ENCODE data around the gene HMOX2. TPM values are rescaled to one million over a fixed set of nuclear protein-coding genes. Genes with fewer than 3 reads are reported as not detected.

Gene HMOX2
- polyA plus RNA-seq, 2 of the 4 experiments (the other 2 are of a cell fraction): 35.4 to 47.7 TPM

GRCh38 chr16:4474192-4474961, 1.8 kb upstream of the HMOX2 start, which contains the start of gene NMRAL1:
Gene NMRAL1, minus strand, starts transcription at chr16:4474625. Its CDS starts 493 bp downstream, at chr16:4474132.
- peak within 1 kb of the TSS; percentile 72 for H3K4me3 ChIP-seq
- peaks cover 27% of the 10 kb centered on the region for H3K4me1 ChIP-seq
- ChIA-PET POLR2A (interaction anchor here (1.7 kb wide), 1 partner anchor 33 kb away, joined by 5 read pairs; no protein-coding TSS in a partner anchor), CTCF (interaction anchor here (0.6 to 3.1 kb wide), 7 partner anchors 17 to 74 kb away, joined by 3 to 12 read pairs (median 4); no protein-coding TSS in a partner anchor)
- FAIRE-seq (no peak), ATAC-seq (peak; percentile 73 to 83), DNase-seq (ENCODE audit: low read depth in 1 of 2, low spot score in 1 of 2) (peak; percentile 88 to 94)
- H3K9me3 ChIP-seq: peaks cover 4% of the 10 kb centered on the region; the same call in 1 of the 3 replicates
- H3K4me2 ChIP-seq: peak within 1 kb of the TSS; percentile 94
- H3K27ac ChIP-seq: peak within 1 kb of the TSS; percentile 87 to 93
- 7% methylated on average over 19 of the region's 60 CpGs for WGBS (ENCODE audit: missing lambda C conversion rate)
- TF ChIP-seq MYC (IDR thresholded peaks at IDR 0.05; ENCODE audit: borderline replicate concordance, low read length) (peak; percentile 82), CHD2 (IDR thresholded peaks at IDR 0.05; ENCODE audit: low read length, partially characterized antibody) (peak; percentile 91), RAD21 (conservative IDR thresholded peaks at IDR 0.05 in 1 of 2, IDR thresholded peaks at IDR 0.05 in 1 of 2) (no peak), KDM1A (IDR thresholded peaks at IDR 0.05; ENCODE audit: low read depth) (no peak), JUN (IDR thresholded peaks at IDR 0.05) (peak; percentile 15 to 57; a peak in 2 of 5 replicates), BCL3 (IDR thresholded peaks at IDR 0.05) (peak; percentile 59; the same call in 2 of the 3 replicates), RNF2 (IDR thresholded peaks at IDR 0.05; ENCODE audit: borderline replicate concordance, low read depth) (peak; percentile 75; the same call in 1 of the 2 replicates), ZNF302 (CRISPR knock-in tag; IDR thresholded peaks at IDR 0.05) (0 out of 2 replicates have a peak, but pooled peaks have one; percentile 18), E2F6 (IDR thresholded peaks at IDR 0.05; ENCODE audit: borderline replicate concordance, low read depth) (peak; percentile 98), MAFK (IDR thresholded peaks at IDR 0.05; ENCODE audit: partially characterized antibody) (no peak), MAX (IDR thresholded peaks at IDR 0.05) (peak; percentile 100), GATA3 (IDR thresholded peaks at IDR 0.05; ENCODE audit: borderline replicate concordance) (peak; percentile 40; the same call in 1 of the 2 replicates), CEBPB (IDR thresholded peaks at IDR 0.05) (no peak; a peak in 1 of 4 replicates), TFCP2L1 (CRISPR knock-in tag; IDR thresholded peaks at IDR 0.05) (no peak), HOXB13 (CRISPR knock-in tag; IDR thresholded peaks at IDR 0.05; ENCODE audit: low read depth) (0 out of 2 replicates have a peak, but pooled peaks have one; percentile 78), REST (IDR thresholded peaks at IDR 0.05) (peak; percentile 92), EHF (CRISPR knock-in tag; IDR thresholded peaks at IDR 0.05) (peak; percentile 83; the same call in 1 of the 2 replicates), POLR2A (IDR thresholded peaks at IDR 0.05; ENCODE audit: low read length) (peak; percentile 70), BHLHE40 (IDR thresholded peaks at IDR 0.05; ENCODE audit: low read depth, low read length) (peak; percentile 98), ESRRA (IDR thresholded peaks at IDR 0.05; ENCODE audit: borderline replicate concordance, low read length) (no peak), HOXB5 (CRISPR knock-in tag; IDR thresholded peaks at IDR 0.05) (peak; percentile 74; the same call in 1 of the 2 replicates), CBX8 (IDR thresholded peaks at IDR 0.05) (no peak), PHF8 (IDR thresholded peaks at IDR 0.05; ENCODE audit: borderline replicate concordance, low read depth) (peak; percentile 70)
- TF ChIP-seq, protein P1, sequence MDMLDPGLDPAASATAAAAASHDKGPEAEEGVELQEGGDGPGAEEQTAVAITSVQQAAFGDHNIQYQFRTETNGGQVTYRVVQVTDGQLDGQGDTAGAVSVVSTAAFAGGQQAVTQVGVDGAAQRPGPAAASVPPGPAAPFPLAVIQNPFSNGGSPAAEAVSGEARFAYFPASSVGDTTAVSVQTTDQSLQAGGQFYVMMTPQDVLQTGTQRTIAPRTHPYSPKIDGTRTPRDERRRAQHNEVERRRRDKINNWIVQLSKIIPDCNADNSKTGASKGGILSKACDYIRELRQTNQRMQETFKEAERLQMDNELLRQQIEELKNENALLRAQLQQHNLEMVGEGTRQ (IDR thresholded peaks at IDR 0.05): peak; percentile 69
